HG02588 (cell line): ENCODE results near the gene PRR30.
"Not testable (repeated sequence)": the region's sequence is repeated elsewhere in the genome, so short reads cannot be mapped to it uniquely, and the experiment has no call there.

Experiments
- ATAC-seq: cut with Tn5 transposase; IDR thresholded peaks from one replicate; pipeline ENCODE4 v1.9.1; 2021; ENCODE audit warnings: mild to moderate bottlenecking, moderate library complexity; ENCODE audit not compliant: unreplicated experiment

PRR30 gene

DNA sequence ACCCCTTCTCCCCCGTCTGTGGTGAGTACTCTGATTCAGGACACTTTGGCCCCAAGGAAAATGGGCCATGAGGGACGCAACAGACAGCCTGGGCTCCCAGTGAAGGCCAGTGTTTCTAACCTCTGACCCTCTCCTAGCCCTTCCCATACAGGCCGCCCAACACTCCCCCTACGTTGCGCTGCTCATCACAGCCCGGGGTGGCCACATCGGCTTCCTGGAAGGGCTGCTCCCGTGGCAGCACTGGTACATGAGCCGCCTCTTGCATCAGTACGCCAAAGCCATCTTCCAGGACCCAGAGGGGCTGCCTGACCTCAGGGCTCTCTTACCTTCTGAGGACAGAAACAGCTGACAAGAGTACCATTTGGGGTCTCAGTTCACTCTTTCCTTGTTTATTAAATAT, 8.8 kb downstream of the PRR30 start:
- ATAC-seq = no peak

DNA sequence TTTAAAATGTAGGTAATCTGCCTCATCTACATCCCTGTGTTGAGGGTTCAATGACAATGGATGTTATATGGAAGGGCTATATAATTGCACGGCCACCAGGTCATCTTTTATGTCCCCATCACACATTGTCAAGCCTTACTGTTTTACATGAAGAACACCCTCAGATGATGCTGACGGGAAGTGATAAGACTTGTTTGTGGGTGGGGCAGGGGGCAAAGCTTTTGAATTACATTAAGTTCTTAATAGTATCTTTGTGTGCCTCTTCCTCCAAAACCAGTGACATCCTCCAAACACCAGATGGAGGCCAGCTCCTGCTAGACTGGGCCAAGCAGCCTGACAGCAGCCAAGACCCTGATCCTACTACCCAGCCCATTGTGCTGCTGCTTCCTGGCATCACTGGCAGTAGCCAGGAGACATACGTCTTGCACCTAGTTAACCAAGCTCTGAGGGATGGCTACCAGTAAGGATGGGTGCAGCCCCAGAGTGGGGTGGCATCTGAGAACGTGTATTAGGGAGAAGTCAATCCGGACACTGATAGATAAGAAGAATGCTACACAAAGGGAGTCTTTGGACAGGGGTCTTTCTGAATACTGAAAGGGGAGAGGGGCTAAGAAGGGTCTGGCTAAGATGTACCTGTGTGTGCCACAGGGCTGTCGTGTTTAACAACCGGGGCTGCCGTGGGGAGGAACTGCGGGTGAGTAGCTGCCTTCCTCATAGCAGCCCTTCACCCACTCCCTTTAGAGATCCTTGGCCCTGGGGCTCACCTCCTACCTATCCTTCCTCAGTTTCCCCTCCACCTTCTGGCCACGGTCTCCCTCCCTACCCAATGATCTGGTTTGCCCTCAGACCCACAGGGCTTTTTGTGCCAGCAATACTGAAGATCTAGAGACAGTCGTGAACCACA, 10.3 kb downstream of the PRR30 start:
- ATAC-seq = no peak

DNA sequence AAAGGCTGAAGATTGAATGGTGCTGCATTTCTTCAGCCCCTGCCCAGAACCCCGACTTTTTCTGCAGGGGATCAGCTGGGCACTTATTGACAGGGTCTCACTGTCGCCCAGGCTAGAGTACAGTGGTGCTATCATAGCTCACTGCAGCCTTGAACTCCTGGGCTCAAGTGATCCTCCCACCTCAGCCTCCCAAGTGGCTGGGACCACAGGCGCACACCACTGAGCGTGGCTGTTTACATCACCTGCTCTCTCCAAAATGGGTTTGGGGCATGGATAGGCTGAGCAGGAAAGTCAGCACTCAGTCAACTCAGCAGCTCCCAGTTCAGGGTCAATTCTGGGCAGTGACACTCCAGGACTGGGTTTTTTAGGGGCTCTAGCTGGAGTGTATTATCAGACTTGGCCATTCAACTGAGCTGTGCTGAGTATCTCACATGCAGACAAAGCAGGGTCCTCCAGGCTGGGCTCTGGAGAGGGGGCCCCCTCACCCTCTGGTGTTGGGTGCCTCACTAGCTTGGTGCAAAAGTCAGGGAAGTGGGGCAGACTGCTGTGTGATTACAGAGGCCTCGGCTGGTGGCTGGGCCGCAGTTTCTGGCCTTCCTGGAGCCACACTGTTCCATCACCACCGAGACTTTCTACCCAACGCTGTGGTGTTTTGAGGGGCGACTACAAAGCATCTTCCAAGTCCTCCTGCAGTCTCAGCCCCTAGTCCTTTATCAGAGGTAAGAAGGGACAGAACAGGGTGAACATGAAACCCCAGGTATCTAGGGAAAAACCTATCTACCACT, 11.1 kb downstream of the PRR30 start:
- ATAC-seq = no peak

DNA sequence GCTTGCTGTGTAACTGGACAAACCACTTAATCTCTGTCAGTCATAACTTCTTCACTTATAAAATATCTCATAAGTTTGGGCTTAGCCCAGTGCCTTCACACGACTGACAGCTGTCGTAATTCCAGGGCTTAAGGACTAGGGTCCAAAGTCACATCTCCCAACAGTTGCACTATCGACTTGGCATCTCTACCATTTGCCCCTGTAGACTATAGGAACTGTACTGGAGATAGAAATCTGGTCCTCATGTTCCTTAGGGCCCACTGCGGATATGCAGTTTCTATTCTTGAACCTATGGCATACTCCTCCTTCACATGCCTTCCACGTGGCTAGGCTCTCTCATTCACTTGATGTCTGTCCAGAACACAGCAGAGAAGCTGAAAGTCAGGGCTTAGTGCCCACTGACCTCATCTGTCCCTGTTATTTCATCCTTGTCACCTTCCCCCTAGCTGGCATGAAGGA, 12.9 kb downstream of the PRR30 start:
- no peak for ATAC-seq

DNA sequence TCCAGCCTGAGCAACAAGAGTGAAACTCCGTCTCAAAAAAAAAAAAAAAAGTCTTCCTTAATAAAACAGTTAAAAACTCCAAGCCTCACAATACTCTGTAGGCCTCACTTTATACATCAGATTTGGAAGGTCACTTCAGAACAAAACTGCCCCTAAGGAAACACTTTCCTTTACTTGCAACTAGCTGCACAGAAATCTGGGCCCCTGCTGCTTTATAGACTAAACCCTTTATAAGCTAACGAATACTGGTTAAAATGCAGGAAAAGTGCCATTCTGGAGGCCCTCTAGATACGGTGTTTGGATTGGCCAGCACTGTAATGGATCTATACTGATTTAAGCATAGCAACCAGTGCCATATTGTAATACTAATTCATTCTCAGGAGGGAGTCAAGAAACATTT, 14.1 kb downstream of the PRR30 start:
- ATAC-seq = no peak

DNA sequence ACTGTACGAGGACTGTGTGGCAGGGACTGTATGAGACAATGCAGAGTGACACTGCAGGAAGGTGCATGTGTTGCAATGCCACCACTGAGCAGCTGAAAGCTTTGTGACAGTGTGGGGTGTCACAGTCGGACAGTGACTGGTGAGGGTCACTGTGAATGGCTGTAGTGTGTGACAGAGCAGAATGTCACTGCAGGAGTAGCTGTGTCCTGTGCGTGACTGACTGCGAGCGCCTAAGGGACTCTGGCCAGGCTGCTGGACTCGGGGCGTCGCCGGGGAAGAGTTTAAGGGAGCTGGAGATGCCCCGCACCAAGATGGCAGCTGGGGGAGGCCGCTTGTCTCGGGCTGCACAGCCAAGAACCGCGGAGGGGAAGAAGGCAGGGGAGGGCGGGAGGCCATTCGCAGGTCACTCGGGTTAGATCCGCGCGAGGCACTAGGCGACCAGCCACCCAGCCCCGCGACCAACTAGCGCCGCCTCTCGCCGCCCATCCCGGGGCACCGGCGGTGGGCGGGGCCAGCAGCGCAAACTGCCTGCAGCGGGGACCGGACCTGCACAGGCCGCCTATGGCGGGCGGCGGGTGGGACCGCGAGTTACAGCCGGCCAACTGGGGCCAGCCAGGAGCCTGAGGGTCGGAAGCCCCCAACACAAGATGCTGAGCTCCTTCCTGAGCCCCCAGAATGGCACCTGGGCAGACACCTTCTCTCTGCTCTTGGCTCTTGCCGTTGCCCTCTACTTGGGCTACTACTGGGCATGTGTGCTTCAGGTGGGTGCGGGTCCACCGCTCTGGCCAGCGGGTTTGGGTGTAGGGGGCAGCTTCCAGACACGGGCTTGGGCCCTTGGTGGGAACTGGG, 15.7 kb downstream of the PRR30 start, which contains the start of gene ABHD1:
Gene ABHD1, plus strand, starts transcription at position 514 of the 849 bp plus-strand sequence. Its CDS starts 134 bp downstream, at position 648.
- no peak for ATAC-seq

DNA sequence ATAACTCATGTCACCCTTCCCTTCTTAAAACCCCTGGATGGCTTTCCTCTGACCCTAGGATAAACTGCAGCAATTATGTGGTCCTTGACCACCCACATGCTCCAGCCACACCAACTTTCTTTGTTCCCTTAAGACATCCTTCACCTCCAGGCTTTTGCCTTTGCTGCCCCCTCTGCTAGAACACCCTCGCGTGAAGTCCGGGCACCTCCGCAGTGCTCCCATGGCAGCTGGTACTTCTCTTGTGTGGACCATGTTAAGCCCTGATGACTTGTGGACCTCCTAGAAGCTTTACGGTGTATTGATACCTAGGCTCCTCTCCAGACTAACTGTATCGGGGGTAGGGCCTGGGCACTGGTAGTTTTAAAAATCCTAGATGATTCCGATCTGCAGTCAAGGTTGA, 16.4 kb downstream of the PRR30 start:
- no peak for ATAC-seq

DNA sequence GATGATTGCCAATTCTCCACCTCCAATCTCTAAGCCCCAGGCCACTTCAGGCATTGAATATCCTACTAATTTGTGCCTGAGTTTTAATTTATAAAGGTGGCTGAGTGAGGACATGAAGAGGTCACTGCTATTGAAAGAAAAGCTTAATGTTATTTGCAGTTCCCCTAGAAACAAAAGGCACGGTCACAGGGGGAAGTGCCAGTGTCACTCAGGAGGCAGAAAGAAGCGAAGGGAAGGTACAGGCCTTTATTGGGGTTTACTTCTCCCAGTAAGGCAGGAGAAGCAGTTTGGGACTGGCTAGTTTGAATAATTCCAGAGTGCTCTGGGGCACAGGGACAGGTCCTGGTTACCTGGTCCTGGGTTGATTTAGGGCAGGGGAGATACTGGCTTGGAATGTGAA, 17.3 kb downstream of the PRR30 start:
- ATAC-seq = no peak

DNA sequence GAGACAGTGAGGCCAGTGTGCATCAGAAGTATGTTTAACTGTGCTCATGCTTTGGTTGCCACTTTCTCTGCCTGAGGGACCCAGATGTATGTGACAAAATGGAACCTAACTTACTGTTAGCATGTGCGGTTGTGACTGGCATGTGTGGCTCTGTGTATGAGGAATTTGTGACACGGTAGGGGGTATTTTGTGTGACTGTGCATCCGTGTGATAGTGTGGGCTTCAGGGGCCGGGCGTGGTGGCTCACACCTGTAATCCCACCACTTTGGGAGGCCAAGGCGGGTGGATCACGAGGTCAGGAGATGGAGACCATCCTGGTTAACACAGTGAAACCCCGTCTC, 19.9 kb downstream of the PRR30 start:
- not testable (repeated sequence) for ATAC-seq

DNA sequence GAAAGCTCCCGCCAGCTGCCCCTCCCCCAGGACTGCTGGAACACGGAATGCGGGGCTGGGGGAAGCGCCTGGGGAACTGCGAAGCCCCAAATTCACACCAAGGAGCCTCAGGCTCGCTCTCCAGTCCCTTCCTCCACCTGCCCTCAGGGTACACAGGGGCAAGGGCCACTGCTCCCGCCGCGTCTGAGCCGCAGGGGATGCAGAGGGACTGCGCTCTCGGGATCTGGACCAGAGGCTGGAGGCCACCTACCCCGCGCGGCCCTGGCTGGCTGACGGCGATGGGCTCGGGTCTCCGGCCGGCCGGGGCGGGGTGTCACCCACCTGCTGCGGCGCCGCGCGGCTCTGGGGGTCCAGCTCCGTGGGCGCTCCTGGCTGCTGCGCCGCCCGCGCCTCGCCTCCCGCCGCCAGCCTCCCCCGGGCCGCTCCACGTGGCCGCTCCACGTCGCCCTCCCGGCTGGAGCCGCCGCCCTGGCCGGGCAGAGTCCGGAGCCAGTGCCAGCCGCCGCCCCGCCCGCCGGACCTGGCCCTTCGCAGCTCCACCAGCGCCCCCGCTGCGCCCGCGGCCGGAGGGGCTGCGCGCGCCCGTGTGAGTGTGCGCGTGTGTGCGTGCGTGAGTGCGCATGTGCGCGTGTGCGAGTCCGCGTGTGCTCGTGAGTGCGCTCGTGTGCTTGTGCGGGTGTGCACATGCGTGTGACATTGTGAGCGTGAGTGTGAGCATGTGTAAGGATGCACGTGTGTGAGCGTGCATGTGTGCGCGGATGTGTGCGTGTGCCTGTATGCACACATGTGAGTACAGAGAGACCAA, 20.5 kb downstream of the PRR30 start, which contains the start of gene CGREF1:
Gene CGREF1, minus strand, starts transcription at position 604 of the 805 bp plus-strand sequence. CDS start 14,762 bp downstream, outside the sequence.
- no peak for ATAC-seq

DNA sequence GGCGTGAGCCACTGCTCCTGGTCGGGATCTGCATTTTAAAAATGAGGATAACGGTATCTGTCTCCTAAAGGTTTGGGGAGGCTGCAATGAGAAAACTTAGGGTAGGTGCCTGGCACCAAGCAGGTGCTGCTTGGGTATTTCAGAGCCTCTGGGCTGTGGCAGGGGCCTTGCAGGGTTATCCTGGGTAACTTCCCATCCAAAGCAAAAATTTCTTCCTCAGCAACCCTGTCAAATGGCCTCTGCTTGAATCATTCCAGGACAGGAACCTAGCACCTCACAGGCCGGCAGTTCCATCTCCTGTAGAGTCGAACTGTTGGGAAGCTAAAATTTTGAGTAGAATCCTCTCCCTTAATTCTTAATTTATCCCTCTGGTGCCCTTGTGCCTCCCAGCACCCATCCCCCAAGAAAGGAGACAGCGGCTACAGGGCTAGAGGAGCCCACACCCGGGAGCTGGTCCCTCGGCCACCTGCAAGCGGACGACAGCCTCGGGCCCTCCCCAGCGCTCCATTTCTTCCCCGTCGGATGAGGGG, 21.1 kb downstream of the PRR30 start:
- ATAC-seq = no peak

DNA sequence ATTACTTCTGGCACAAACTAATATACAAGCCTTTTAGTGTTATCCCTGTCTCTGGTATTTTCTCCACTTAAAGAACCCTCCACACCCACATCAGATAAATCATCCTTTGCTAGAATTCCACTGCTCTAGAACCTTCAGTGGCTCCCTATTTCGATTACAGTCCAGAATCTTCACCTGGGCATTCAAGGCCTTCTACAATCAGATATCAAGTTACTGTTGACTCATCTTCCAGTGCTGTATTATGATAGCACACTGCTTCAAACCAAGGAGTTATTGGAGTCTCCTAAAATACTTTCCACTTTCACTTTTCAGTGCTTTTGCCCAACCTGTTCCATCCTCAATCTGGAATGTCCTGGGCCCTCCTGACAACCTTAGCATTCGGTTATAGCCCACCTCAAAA, 23.7 kb downstream of the PRR30 start:
- ATAC-seq = no peak

DNA sequence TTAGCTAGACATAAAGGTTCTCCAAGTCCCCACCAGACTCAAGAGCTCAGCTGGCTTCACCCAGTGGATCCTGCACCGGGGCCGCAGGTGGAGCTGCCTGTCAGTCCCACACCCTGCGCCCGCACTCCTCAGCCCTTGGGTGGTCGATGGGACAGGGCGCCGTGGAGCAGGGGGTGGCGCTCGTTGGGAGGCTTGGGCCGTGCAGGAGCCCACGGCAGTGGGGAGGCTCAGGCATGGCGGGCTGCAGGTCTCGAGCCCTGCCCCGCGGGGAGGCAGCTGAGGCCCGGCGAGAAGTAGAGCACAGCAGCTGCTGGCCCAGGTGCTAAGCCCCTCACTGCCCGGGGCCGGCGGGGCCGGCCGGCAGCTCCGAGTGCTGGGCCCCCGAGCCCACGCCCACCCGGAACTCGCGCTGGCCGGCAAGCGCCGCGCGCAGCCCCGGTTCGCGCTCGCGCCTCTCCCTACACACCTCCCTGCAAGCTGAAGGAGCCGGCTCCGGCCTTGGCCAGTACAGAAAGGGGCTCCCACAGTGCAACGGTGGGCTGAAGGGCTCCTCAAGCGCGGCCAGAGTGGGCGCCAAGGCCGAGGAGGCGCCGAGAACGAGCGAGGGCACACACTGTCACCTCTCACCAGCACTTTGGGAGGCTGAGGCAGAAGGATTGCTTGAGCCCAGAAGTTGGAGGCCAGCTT, 27.7 kb downstream of the PRR30 start:
- ATAC-seq = not testable (repeated sequence)

DNA sequence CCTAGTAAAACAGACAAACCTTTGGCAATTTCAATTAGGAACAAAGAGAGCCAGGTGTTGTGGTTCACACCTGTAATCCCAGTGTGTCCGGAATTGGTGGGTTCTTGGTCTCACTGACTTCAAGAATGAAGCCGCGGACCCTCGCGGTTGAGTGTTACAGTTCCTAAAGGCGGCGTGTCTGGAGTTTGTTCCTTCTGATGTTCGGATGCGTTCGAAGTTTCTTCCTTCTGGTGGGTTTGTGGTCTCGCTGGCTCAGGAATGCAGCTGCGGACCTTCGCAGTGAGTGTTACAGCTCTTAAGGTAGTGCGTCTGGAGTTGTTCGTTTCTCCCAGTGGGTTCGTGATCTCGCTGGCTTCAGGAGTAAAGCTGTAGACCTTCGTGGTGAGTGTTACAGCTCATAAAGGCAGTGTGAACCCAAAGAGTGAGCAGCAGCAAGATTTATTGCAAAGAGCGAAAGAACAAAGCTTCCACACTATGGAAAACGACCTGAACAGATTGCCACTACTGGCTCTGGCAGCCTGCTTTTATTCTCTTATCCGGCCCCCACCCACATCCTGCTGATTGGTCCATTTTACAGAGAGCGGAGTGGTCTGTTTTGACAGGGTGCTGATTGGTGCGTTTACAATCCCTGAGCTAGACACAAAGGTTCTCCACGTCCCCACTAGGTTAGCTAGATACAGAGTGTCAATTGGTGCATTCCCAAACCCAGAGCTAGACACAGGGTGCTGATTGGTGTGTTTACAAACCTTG, 28.4 kb downstream of the PRR30 start:
- not testable (repeated sequence) for ATAC-seq

DNA sequence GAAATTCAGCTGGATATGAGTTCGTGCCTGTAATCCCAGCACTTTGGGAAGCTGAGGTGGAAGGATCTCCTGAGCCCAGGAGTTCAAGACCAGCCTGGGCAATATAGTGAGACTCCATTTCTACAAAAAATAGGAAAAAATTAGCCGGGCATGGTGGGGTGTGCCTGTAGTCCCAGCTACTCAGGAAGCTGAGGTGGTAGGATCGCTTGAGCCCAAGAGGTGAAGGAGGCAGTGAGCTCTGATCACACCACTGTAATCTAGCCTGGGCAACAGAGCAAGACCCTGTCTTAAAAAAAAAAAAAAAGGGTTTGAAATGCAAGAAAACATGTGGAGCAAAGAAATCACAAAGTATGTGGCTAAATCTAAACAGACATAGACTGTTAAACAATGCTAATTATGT, 30.1 kb downstream of the PRR30 start:
- no peak for ATAC-seq

DNA sequence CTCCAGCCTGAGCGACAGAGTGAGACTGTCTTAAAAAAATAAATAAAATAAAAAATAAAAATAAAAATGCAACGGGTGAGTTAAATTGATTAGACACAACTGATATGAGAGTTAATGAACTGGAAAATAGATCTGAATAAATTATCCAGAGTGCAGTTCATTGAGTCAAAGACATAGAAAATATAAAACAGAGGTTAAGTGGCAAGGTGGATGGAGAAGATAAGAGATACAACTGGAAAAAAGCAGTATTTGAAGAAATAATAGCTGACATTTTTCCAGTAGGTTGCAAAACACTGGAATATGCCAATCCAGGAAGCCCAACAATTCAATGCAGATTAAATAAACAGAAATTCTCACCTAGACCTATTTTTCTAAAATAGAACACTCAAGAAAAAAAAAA, 31.0 kb downstream of the PRR30 start:
- no peak for ATAC-seq

DNA sequence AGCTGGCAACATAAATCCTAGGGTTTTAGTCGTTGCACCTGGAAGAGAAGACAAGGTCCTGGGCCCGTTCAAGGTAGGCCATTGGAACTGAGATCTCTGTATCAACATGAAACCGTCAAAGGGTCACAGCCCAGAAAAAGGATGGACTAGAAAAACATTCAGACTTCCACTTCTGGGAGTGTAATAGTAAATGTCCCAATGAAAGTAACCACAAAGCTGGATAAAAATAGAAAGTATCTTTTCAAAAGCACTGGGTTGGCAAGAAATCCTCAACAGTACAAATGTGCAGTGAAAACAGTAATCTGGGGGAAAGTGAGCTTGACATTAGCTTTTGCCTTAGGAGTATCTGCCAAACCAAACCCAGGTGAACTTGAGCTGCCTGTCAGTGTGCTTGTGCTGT, 33.2 kb downstream of the PRR30 start:
- ATAC-seq = no peak

DNA sequence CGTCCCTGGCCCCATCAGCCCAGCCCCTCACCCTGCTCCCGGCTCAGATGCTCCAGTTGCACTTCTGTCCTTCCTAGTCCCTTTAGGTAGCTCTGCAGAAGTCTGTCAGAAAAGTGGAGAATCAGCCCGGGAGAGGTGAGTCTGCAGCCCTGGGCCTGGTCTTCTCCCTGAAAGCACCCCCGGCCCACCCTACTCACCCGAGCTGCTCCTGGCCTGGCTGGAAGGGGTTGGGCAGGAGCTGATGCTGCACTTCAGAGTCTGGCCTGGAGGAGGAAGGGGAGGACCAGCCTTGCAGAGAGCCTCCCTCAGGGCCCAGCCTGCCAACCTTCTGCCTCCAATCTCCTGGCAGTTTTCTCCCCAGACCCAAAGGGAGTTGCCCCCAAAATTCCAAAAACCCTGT, 36.9 kb downstream of the PRR30 start:
- no peak for ATAC-seq

DNA sequence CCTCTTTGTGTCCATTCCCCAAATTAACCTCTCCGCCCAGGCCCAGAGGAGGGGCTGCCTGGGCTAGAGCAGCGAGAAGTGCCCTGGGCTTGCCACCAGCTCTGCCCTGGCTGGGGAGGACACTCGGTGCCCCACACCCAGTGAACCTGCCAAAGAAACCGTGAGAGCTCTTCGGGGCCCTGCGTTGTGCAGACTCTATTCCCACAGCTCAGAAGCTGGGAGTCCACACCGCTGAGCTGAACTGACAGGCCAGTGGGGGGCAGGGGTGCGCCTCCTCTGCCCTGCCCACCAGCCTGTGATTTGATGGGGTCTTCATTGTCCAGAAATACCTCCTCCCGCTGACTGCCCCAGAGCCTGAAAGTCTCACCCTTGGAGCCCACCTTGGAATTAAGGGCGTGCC, 39.2 kb downstream of the PRR30 start:
- ATAC-seq = no peak
